Upper lobe of left lung (tissue), 4 donors: ENCODE measurements around the gene TUBGCP6.

ENCODE experiments used
- CTCF ChIP-seq, 6 experiments: fragments of 450-650 bp in 4 of 6; fragments of 200-600 bp in 2 of 6; sonication (generic) in 2 of 6; IDR thresholded peaks; one replicate each; pipeline ENCODE4 v1.5.1; 2016 to 2019; ENCODE audit warnings: antibody characterized with exemption in 6 of 6
- EP300 ChIP-seq, 4 donors: sonication (generic); formaldehyde crosslinking; IDR thresholded peaks; one replicate each; pipeline ENCODE4 v1.5.1; 2017; ENCODE audit warnings: antibody characterized with exemption in 4 of 4, control low read depth in 2 of 4
- POLR2A ChIP-seq, 4 donors: fragments of 450-650 bp; IDR thresholded peaks; one replicate each; pipeline ENCODE4 v1.5.1; 2016 to 2017; ENCODE audit warnings: antibody characterized with exemption in 4 of 4, mild to moderate bottlenecking in 2 of 4
- POLR2AphosphoS5 ChIP-seq, 2 donors: sonication (generic); formaldehyde crosslinking; IDR thresholded peaks; one replicate each; pipeline ENCODE4 v1.5.1; 2017; ENCODE audit warnings: antibody characterized with exemption in 2 of 2

- TF ChIP-seq CTCF (IDR thresholded peaks at IDR 0.05) = no peak
- TF ChIP-seq POLR2A (IDR thresholded peaks at IDR 0.05) = no peak
- TF ChIP-seq EP300 (IDR thresholded peaks at IDR 0.05) = no peak
- no peak for TF ChIP-seq POLR2AphosphoS5 (IDR thresholded peaks at IDR 0.05)
These were observed 47.6 kb downstream of the TUBGCP6 start for GRCh38 chr22:50197000-50197800.
